OCI-LY3 (cell line): ENCODE data around the gene CCR3.

ENCODE experiments used
- H2AFZ ChIP-seq: fragments of 200-600, 300-600 bp; shearing (Covaris generic); 2 replicates; pipeline ENCODE4 v1.6.0; 2014; ENCODE audit warnings: antibody characterized with exemption, low read depth, low read length
- H3K27ac ChIP-seq: fragments of 200-600, 300-600 bp; sonication (generic); 2 replicates; pipeline ENCODE4 v1.5.1; 2014; ENCODE audit warnings: mild to moderate bottlenecking, low read length, moderate library complexity, mixed read lengths
- H3K27me3 ChIP-seq: fragments of 200-600, 300-600 bp; sonication (generic); 2 replicates; pipeline ENCODE4 v1.6.1; 2014; ENCODE audit warnings: low read depth, low read length, mixed read lengths
- H3K36me3 ChIP-seq: fragments of 200-600, 300-600 bp; sonication (generic); replicated peaks from 2 replicates; pipeline ENCODE3; 2014; ENCODE audit warnings: low read depth, low read length, mixed read lengths
- H3K4me1 ChIP-seq: fragments of 300-600, 200-600 bp; sonication (generic); 2 replicates; pipeline ENCODE4 v1.6.1; 2014; ENCODE audit warnings: low read length, mixed read lengths
- H3K4me2 ChIP-seq: fragments of 200-600, 300-600 bp; sonication (generic); 2 replicates; pipeline ENCODE4 v1.6.1; 2014; ENCODE audit warnings: low read length, mixed read lengths
- H3K4me3 ChIP-seq: fragments of 300-600, 200-600 bp; sonication (generic); 2 replicates; pipeline ENCODE4 v1.5.1; 2014; ENCODE audit warnings: antibody characterized with exemption, mild to moderate bottlenecking, low read length, moderate library complexity
- H3K79me2 ChIP-seq: fragments of 300-600, 200-600 bp; shearing (Covaris generic); 2 replicates; pipeline ENCODE4 v1.6.1; 2014; ENCODE audit warnings: mild to moderate bottlenecking, low read length, mixed read lengths
- H3K9ac ChIP-seq: fragments of 300-600, 200-600 bp; shearing (Covaris generic); 2 replicates; pipeline ENCODE4 v1.6.0; 2014; ENCODE audit warnings: mild to moderate bottlenecking, low read length, moderate library complexity
- H3K9me3 ChIP-seq: fragments of 200-600, 300-600 bp; shearing (Covaris generic); 2 replicates; pipeline ENCODE4 v1.6.1; 2014; ENCODE audit warnings: low read length, mixed read lengths; ENCODE audit not compliant: insufficient read depth
- H4K20me1 ChIP-seq: fragments of 200-600, 300-600 bp; sonication (generic); 2 replicates; pipeline ENCODE4 v1.6.1; 2016; ENCODE audit warnings: low read length, mixed read lengths; ENCODE audit not compliant: insufficient read depth
- EZH2phosphoT487 ChIP-seq: fragments of 200-600 bp; shearing (Covaris generic); IDR thresholded peaks from 2 replicates; pipeline ENCODE4 v1.6.1; 2018; ENCODE audit warnings: antibody characterized with exemption, mixed run types, low read depth
- TF ChIP-seq, protein P1 (sequence below): fragments of 200-600, 300-600 bp; sonication (generic); IDR thresholded peaks from 2 replicates; pipeline ENCODE4 v1.5.1; 2014; ENCODE audit warnings: antibody characterized with exemption, low read length, low read depth

The CCR3 gene

DNA sequence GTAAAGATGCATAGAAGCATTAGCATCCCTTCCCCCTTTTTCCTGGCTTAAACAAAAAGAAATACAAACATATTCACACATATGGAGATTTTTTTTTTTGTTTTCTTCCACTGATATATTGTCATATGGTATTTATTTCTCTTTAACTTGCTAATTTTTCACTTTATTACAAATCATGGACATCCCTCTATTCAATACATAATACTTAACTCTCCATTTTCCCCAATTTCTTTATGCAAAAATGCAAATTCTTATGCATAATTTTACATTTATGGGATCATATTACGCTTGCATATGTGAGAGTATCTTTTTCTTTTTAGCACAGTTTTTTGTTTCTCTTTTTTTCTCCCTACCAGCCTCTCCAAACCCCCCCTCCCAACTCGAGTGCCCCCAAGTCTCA is 48.8 kb downstream of the CCR3 start:
- H3K79me2 ChIP-seq = no peaks in the 10 kb centered on the region
- TF ChIP-seq, protein P1, sequence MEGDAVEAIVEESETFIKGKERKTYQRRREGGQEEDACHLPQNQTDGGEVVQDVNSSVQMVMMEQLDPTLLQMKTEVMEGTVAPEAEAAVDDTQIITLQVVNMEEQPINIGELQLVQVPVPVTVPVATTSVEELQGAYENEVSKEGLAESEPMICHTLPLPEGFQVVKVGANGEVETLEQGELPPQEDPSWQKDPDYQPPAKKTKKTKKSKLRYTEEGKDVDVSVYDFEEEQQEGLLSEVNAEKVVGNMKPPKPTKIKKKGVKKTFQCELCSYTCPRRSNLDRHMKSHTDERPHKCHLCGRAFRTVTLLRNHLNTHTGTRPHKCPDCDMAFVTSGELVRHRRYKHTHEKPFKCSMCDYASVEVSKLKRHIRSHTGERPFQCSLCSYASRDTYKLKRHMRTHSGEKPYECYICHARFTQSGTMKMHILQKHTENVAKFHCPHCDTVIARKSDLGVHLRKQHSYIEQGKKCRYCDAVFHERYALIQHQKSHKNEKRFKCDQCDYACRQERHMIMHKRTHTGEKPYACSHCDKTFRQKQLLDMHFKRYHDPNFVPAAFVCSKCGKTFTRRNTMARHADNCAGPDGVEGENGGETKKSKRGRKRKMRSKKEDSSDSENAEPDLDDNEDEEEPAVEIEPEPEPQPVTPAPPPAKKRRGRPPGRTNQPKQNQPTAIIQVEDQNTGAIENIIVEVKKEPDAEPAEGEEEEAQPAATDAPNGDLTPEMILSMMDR = no peak
- no peak overlapping the region for H3K4me3 ChIP-seq
- H4K20me1 ChIP-seq = no peaks in the 10 kb centered on the region
- H3K4me1 ChIP-seq = peaks cover 66% of the 10 kb centered on the region
- peak overlapping the region; percentile 0; the same call in 1 of the 2 replicates for H3K4me2 ChIP-seq
- H3K9me3 ChIP-seq = no peaks in the 10 kb centered on the region
- no peak overlapping the region for H3K27ac ChIP-seq
- H3K36me3 ChIP-seq = no peaks in the 10 kb centered on the region
- no peak overlapping the region for H2AFZ ChIP-seq
- no peaks in the 10 kb centered on the region for H3K27me3 ChIP-seq
- no peak overlapping the region for H3K9ac ChIP-seq

DNA sequence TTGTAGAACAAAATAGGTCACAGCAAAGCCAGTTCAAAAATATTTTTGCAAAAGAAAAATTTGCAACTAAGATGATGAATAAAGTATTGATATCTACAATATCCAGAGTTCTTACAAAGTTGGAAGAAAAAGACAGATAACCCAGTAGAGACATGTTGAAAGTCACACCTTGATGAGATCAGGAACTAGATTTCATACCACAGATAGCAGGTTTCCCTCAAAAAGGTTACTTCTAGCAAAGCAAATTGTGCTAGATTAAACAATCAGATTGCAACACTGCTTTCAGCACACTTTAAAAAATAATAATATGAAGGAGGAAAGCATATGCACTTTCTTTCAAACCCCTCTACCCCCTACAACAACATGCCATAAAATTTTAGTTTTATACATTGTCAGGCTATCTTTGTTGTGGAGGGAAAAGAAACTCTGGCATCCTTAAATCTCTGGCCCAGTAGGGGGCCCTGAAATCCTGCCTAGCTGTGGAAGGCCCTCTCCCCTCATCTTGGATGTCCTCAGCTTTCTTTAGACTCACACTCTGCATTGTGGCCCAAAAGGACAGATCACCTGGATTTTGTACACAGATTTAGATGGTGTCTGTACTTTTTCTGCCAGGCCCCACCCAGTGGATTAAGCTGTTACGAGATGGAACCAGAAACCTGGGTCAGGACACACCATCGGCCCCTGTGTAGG is 50.9 kb downstream of the CCR3 start:
- Histone ChIP-seq H3K27me3 (no peaks in the 10 kb centered on the region), H3K4me3 (peak overlapping the region; percentile 61), H3K79me2 (no peaks in the 10 kb centered on the region), H3K4me2 (peak overlapping the region; percentile 83), H4K20me1 (no peaks in the 10 kb centered on the region), H3K9me3 (no peaks in the 10 kb centered on the region), H3K36me3 (no peaks in the 10 kb centered on the region), H2AFZ (no peak overlapping the region; the same call in 1 of the 2 replicates), H3K27ac (peak overlapping the region; percentile 90), H3K9ac (peak overlapping the region; percentile 69), H3K4me1 (peaks cover 86% of the 10 kb centered on the region)
- TF ChIP-seq, protein P1 = peak; percentile 71
- no peak for TF ChIP-seq EZH2phosphoT487

DNA sequence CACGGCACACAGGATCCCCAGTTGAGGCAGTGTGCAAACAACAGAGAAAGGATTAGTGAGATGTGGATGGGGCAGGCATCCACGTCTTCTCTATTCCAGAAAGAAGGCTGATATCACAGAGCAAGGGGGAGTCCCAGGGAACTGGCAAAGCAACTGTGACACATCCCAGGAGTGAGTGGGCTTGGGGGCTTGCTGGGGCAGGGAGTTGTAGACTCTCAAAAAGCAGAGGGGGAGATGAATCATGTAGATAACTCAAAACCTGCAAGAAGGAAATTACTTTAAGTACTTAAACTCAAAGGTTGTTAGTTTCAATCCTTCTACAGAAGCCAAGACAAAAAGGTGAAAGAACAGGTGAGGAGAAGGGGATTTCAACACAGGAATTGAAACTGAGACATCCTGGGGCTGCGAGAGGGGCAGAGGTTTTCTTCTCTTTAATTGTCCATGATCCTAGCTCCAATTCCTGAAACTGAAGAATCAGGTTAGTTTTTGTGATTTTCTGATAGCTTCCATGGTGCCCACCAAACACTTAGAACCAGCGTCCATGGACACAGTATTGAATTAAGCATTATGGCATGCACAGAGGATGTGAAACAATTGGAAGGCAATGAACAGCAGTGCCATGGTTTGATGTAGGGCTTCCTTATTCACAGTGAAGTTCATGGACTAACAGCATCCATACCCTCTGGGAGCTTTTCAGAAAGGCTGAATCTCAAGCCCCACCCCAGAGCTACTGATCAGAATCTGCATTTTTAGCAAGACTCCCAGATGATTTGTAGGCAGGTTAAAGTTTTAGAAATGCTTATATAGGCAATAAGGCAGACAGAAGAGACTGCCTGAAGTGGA is 52.0 kb downstream of the CCR3 start:
- Histone ChIP-seq H3K27ac (peak overlapping the region; percentile 90), H4K20me1 (no peaks in the 10 kb centered on the region), H3K4me3 (peak overlapping the region; percentile 61), H3K27me3 (no peaks in the 10 kb centered on the region), H3K4me2 (peak overlapping the region; percentile 83), H3K36me3 (no peaks in the 10 kb centered on the region), H3K9me3 (no peaks in the 10 kb centered on the region), H3K4me1 (peaks cover 96% of the 10 kb centered on the region), H3K79me2 (no peaks in the 10 kb centered on the region), H3K9ac (peak overlapping the region; percentile 69; the same call in 1 of the 2 replicates), H2AFZ (no peak overlapping the region; the same call in 1 of the 2 replicates)
- TF ChIP-seq, protein P1 = no peak

DNA sequence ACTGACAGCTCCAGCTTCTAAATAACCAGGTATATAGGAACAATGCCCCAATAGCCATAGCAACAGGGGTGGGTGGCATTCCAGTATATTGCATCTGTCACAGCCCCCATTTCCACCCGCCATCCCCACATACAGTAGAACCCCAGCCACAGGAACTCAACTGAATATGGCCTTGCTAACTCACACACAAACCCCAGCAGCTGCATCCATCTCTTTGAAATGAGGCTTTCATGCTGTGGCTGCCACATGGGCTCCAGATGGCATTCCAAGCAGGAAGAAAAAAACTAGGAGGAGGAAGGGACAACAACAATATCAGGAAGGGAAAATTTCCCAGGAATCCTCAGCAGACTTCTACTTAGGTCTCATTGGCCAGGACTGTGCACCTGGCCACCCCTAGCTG is 54.6 kb downstream of the CCR3 start:
- H3K27ac ChIP-seq = peak overlapping the region; percentile 96
- no peaks in the 10 kb centered on the region for H3K9me3 ChIP-seq
- peaks cover 99% of the 10 kb centered on the region for H3K4me1 ChIP-seq
- no peaks in the 10 kb centered on the region for H3K79me2 ChIP-seq
- TF ChIP-seq, protein P1 = no peak
- no peak for TF ChIP-seq EZH2phosphoT487
- H3K4me2 ChIP-seq = peak overlapping the region; percentile 78; the same call in 1 of the 2 replicates
- no peaks in the 10 kb centered on the region for H4K20me1 ChIP-seq
- no peaks in the 10 kb centered on the region for H3K36me3 ChIP-seq
- H2AFZ ChIP-seq = no peak overlapping the region
- H3K27me3 ChIP-seq = no peaks in the 10 kb centered on the region
- H3K9ac ChIP-seq = peak overlapping the region; percentile 79; the same call in 1 of the 2 replicates
- no peak overlapping the region for H3K4me3 ChIP-seq
